Caki2 (cell line): ENCODE data around the gene NOTCH4. TPM values are rescaled to one million over a fixed set of nuclear protein-coding genes. Genes with fewer than 3 reads are reported as not detected.
"Not testable (repeated sequence)": the region's sequence is repeated elsewhere in the genome, so short reads cannot be mapped to it uniquely, and the experiment has no call there.

Experiments
- DNase-seq: peaks from one replicate; pipeline ENCODE4 v3.0.0-alpha.2; 2015; ENCODE audit warnings: low read depth
- in situ Hi-C: cut with HindIII; loops from 2 replicates; pipeline ENCODE4 v1.10.0; 2016; ENCODE audit warnings: low sequenced_read_pairs, low pct_unique_long_range_greater_than_20kb, mixed read lengths
- total RNA-seq: library from RNA; depleted of rRNA; stranded (reverse); fragments of >200 nt; shearing (Covaris generic); gene quantifications from 2 replicates; pipeline ENCODE4 v1.2.3, GENCODE V29; 2014; ENCODE audit warnings: low replicate concordance; rRNA removed

Gene NOTCH4
- 0.26 and 0.71 TPM in 2 replicates for total RNA-seq

- DNase-seq, result no peak
- in situ Hi-C loops, result no loop called here
Observed at GRCh38 chr6:32223258-32224235, at the start of gene NOTCH4. NOTCH4 (minus strand) TSS chr6:32224067; CDS start chr6:32223928, 139 bp downstream.

GRCh38 chr6:32271429-32271828 lies 47.6 kb upstream of the NOTCH4 start:
- DNase-seq, result no peak
- in situ Hi-C loops, result no loop called here

GRCh38 chr6:32268459-32268858 lies 44.6 kb upstream of the NOTCH4 start:
- DNase-seq, in situ Hi-C loops: not testable (repeated sequence)

GRCh38 chr6:32267035-32267434 lies 43.2 kb upstream of the NOTCH4 start:
- in situ Hi-C loops, result no loop called here
- no peak for DNase-seq

- in situ Hi-C loops, result not testable (repeated sequence)
Observed at GRCh38 chr6:32257262-32257661, 33.4 kb upstream of the NOTCH4 start.

GRCh38 chr6:32255199-32256153 lies 31.6 kb upstream of the NOTCH4 start:
- peak; percentile 77 for DNase-seq
- in situ Hi-C loops, result no loop called here

More at GRCh38 chr6:32257262-32257661, 33.4 kb upstream of the NOTCH4 start:
- not testable (repeated sequence) for DNase-seq

GRCh38 chr6:32254761-32255198 lies 30.9 kb upstream of the NOTCH4 start:
- in situ Hi-C loops, result no loop called here
- no peak for DNase-seq

GRCh38 chr6:32252331-32253009 lies 28.6 kb upstream of the NOTCH4 start:
- DNase-seq, result no peak
- in situ Hi-C loops, result no loop called here

- no peak for DNase-seq
- in situ Hi-C loops, result no loop called here
Observed at GRCh38 chr6:32249262-32249661, 25.4 kb upstream of the NOTCH4 start.

GRCh38 chr6:32247401-32247800 lies 23.5 kb upstream of the NOTCH4 start:
- DNase-seq, result no peak
- in situ Hi-C loops, result no loop called here

- peak; percentile 60 for DNase-seq
- in situ Hi-C loops, result no loop called here
Observed at GRCh38 chr6:32244946-32245398, 21.1 kb upstream of the NOTCH4 start.

GRCh38 chr6:32244270-32244669 lies 20.4 kb upstream of the NOTCH4 start:
- no peak for DNase-seq
- in situ Hi-C loops, result no loop called here

- in situ Hi-C loops, DNase-seq: not testable (repeated sequence)
Observed at GRCh38 chr6:32242318-32242813, 18.5 kb upstream of the NOTCH4 start.

GRCh38 chr6:32240686-32241085 lies 16.8 kb upstream of the NOTCH4 start:
- in situ Hi-C loops, result no loop called here
- no peak for DNase-seq

GRCh38 chr6:32239462-32239861 lies 15.6 kb upstream of the NOTCH4 start:
- no peak for DNase-seq
- in situ Hi-C loops, result no loop called here

GRCh38 chr6:32234934-32235333 lies 11.1 kb upstream of the NOTCH4 start:
- in situ Hi-C loops, result no loop called here
- no peak for DNase-seq

GRCh38 chr6:32226434-32226833 lies 2.6 kb upstream of the NOTCH4 start:
- in situ Hi-C loops, result no loop called here
- no peak for DNase-seq

- DNase-seq, result no peak
- in situ Hi-C loops, result no loop called here
Observed at GRCh38 chr6:32224696-32225095, 829 bp upstream of the NOTCH4 start.
